H1 (cell line): ENCODE data around the gene SLC35B1. TPM values are rescaled to one million over a fixed set of nuclear protein-coding genes. Genes with fewer than 3 reads are reported as not detected.

Source experiments
- CTCF ChIA-PET: fragments of 300-600 bp; sonication (Branson Sonifier 250); formaldehyde crosslinking; loops from one replicate; lab custom pipeline; 2021; ENCODE audit not compliant: partially characterized antibody; lab: Charles Lee
- POLR2A ChIA-PET: fragments of 300-600 bp; sonication (Branson Sonifier 250); formaldehyde crosslinking; loops from one replicate; lab custom pipeline; 2021; ENCODE audit warnings: inconsistent platforms; ENCODE audit not compliant: partially characterized antibody; lab: Charles Lee
- DNase-seq, 2 experiments: peaks; one replicate each; pipeline versions ENCODE4 v3.0.0 to v3.0.0-alpha.2; 2010 to 2022; ENCODE audit warnings: low spot score in 2 of 2, low read depth in 1 of 2, mixed read lengths in 1 of 2
- FAIRE-seq: peaks from 2 replicates; lab custom pipeline; 2011; peaks lifted over from hg19 to GRCh38; lab: Jason Lieb, UNC
- H2AFZ ChIP-seq: 2 replicates; pipeline ENCODE4 v1.8.1; 2012; ENCODE audit warnings: low read length, inconsistent platforms
- H2AK5ac ChIP-seq: 2 replicates; pipeline ENCODE4 v1.6.1; 2013; ENCODE audit warnings: low read depth, low read length
- H2BK120ac ChIP-seq: replicated peaks from 2 replicates; pipeline ENCODE3; 2013; ENCODE audit warnings: low read depth, low read length, inconsistent platforms
- H2BK12ac ChIP-seq: 2 replicates; pipeline ENCODE4 v1.6.1; 2013; ENCODE audit warnings: low read depth, low read length
- H2BK15ac ChIP-seq: 2 replicates; pipeline ENCODE4 v1.6.1; 2013; ENCODE audit warnings: low read length
- H2BK20ac ChIP-seq: 2 replicates; pipeline ENCODE4 v1.6.1; 2013; ENCODE audit warnings: low read length
- H2BK5ac ChIP-seq: 2 replicates; pipeline ENCODE4 v1.6.1; 2013; ENCODE audit warnings: low read depth, low read length
- H3K14ac ChIP-seq: 2 replicates; pipeline ENCODE4 v1.6.1; 2013; ENCODE audit warnings: inconsistent platforms; ENCODE audit not compliant: insufficient read length
- H3K18ac ChIP-seq: 2 replicates; pipeline ENCODE4 v1.6.1; 2013; ENCODE audit warnings: low read length; ENCODE audit errors: extremely low read depth
- H3K23ac ChIP-seq: 2 replicates; pipeline ENCODE4 v1.6.1; 2013; ENCODE audit warnings: inconsistent platforms; ENCODE audit not compliant: insufficient read length
- H3K23me2 ChIP-seq: 2 replicates; pipeline ENCODE4 v1.6.1; 2013; ENCODE audit warnings: low read depth, low read length
- H3K27ac ChIP-seq: 2 replicates; pipeline ENCODE4 v1.6.1; 2011; ENCODE audit warnings: low read depth, low read length, inconsistent platforms
- H3K27me3 ChIP-seq, 4 experiments: replicated peaks in 1 of 4; 1 replicate in 1 of 4; 2 replicates in 3 of 4; pipeline versions ENCODE4 v1.6.1 to v1.8.1; 2011 to 2013; ENCODE audit warnings: low read length in 3 of 4, mild to moderate bottlenecking in 3 of 4, inconsistent platforms in 2 of 4, mixed read lengths in 2 of 4, moderate library complexity in 1 of 4; ENCODE audit not compliant: control insufficient read depth in 3 of 4, insufficient read depth in 3 of 4; ENCODE audit errors: extremely low read depth in 1 of 4
- H3K36me3 ChIP-seq, 4 experiments: 2 replicates each; pipeline versions ENCODE4 v1.6.1 to v1.8.1; 2011 to 2013; ENCODE audit warnings: mild to moderate bottlenecking in 4 of 4, low read length in 3 of 4, moderate library complexity in 2 of 4, control low read depth in 1 of 4, inconsistent platforms in 1 of 4; ENCODE audit not compliant: insufficient read depth in 4 of 4, control insufficient read depth in 2 of 4
- H3K4ac ChIP-seq: replicated peaks from 2 replicates; pipeline ENCODE3; 2013; ENCODE audit warnings: low read length, low read depth, mixed read lengths, inconsistent platforms; ENCODE audit not compliant: insufficient read length
- H3K4me1 ChIP-seq, 4 experiments: replicated peaks in 1 of 4; 1 replicate in 1 of 4; 2 replicates in 3 of 4; pipeline versions ENCODE4 v1.6.1 to v1.8.1; 2011 to 2013; ENCODE audit warnings: low read length in 3 of 4, inconsistent platforms in 2 of 4, mixed read lengths in 1 of 4; ENCODE audit not compliant: insufficient read depth in 4 of 4, control insufficient read depth in 3 of 4
- H3K4me2 ChIP-seq, 2 experiments: 2 replicates each; pipeline versions ENCODE4 v1.6.1 to v1.8.1; 2011 to 2013; ENCODE audit warnings: low read depth in 2 of 2, low read length in 2 of 2, control low read depth in 1 of 2, inconsistent platforms in 1 of 2, mild to moderate bottlenecking in 1 of 2; ENCODE audit not compliant: insufficient read depth in 1 of 2
- H3K4me3 ChIP-seq, 4 experiments: fragments of 200-600, 300-600 bp in 1 of 4; sonication (generic), shearing (Covaris generic), sonication (Bioruptor Twin) in 1 of 4; 2 replicates each; pipeline versions ENCODE4 v1.5.1 to v1.8.1; 2011 to 2016; ENCODE audit warnings: low read length in 4 of 4, low read depth in 3 of 4, control low read depth in 2 of 4, inconsistent platforms in 2 of 4, mild to moderate bottlenecking in 2 of 4, mixed read lengths in 1 of 4, moderate library complexity in 1 of 4; ENCODE audit not compliant: insufficient read depth in 2 of 4; ENCODE audit errors: extremely low read depth in 1 of 4
- H3K56ac ChIP-seq: replicated peaks from 2 replicates; pipeline ENCODE3; 2013; ENCODE audit warnings: low read depth, mild to moderate bottlenecking, mixed read lengths, low read length, inconsistent platforms; ENCODE audit not compliant: insufficient read length
- H3K79me1 ChIP-seq: 2 replicates; pipeline ENCODE4 v1.6.1; 2013; ENCODE audit warnings: low read depth, low read length, control low read depth
- H3K79me2 ChIP-seq, 2 experiments: 2 replicates each; pipeline versions ENCODE4 v1.6.1 to v1.8.1; 2012 to 2013; ENCODE audit warnings: low read length in 2 of 2, mild to moderate bottlenecking in 2 of 2, inconsistent platforms in 1 of 2; ENCODE audit not compliant: insufficient read depth in 2 of 2, control insufficient read depth in 1 of 2
- H3K9ac ChIP-seq, 4 experiments: replicated peaks in 1 of 4; 1 replicate in 1 of 4; 2 replicates in 3 of 4; pipeline versions ENCODE4 v1.6.1 to v1.8.1; 2011 to 2013; ENCODE audit warnings: low read depth in 3 of 4, low read length in 3 of 4, control low read depth in 2 of 4, mild to moderate bottlenecking in 2 of 4, moderate library complexity in 2 of 4, inconsistent platforms in 1 of 4; ENCODE audit errors: extremely low read depth in 1 of 4
- H3K9me3 ChIP-seq, 2 experiments: 2 replicates each; pipeline versions ENCODE4 v1.6.1 to v1.8.1; 2012 to 2013; ENCODE audit warnings: mild to moderate bottlenecking in 2 of 2, moderate library complexity in 2 of 2, control low read depth in 1 of 2, inconsistent platforms in 1 of 2, low read depth in 1 of 2, low read length in 1 of 2, mixed read lengths in 1 of 2; ENCODE audit not compliant: insufficient read depth in 2 of 2
- H4K20me1 ChIP-seq, 2 experiments: replicated peaks in 1 of 2; 2 replicates each; pipeline versions ENCODE3 to v1.8.1; 2011 to 2013; ENCODE audit warnings: inconsistent platforms in 2 of 2, low read length in 2 of 2, mild to moderate bottlenecking in 1 of 2; ENCODE audit not compliant: insufficient read depth in 2 of 2, control insufficient read depth in 1 of 2
- H4K5ac ChIP-seq: 2 replicates; pipeline ENCODE4 v1.6.1; 2013; ENCODE audit warnings: low read length, low read depth, mixed read lengths, inconsistent platforms; ENCODE audit not compliant: insufficient read length
- H4K8ac ChIP-seq: 2 replicates; pipeline ENCODE4 v1.8.0; 2013; ENCODE audit warnings: mild to moderate bottlenecking, moderate library complexity, low read length, inconsistent platforms; ENCODE audit not compliant: insufficient read depth; ENCODE audit errors: extremely low read depth
- H4K91ac ChIP-seq: replicated peaks from 2 replicates; pipeline ENCODE3; 2013; ENCODE audit warnings: low read length, mixed read lengths, inconsistent platforms; ENCODE audit not compliant: insufficient read length
- ATF3 ChIP-seq: IDR thresholded peaks from 2 replicates; pipeline ENCODE4 v1.6.1; 2011; ENCODE audit warnings: low read depth, mild to moderate bottlenecking, low read length; ENCODE audit not compliant: insufficient read depth
- CHD1 ChIP-seq: IDR thresholded peaks from 2 replicates; pipeline ENCODE4 v1.6.1; 2012; ENCODE audit warnings: low read depth, low read length, improper control_type of control experiment
- CTBP2 ChIP-seq: IDR thresholded peaks from 2 replicates; pipeline ENCODE4 v1.7.0; 2011; ENCODE audit warnings: borderline replicate concordance, mild to moderate bottlenecking, moderate library complexity, mixed read lengths, low read length; ENCODE audit not compliant: insufficient read depth, insufficient read length
- EZH2 ChIP-seq: fragments of 200-600 bp; sonication (generic); IDR thresholded peaks from 2 replicates; pipeline ENCODE4 v1.7.1; 2012; ENCODE audit warnings: low read depth, mild to moderate bottlenecking, moderate library complexity, low read length, inconsistent platforms; ENCODE audit not compliant: severe bottlenecking
- GTF2F1 ChIP-seq: IDR thresholded peaks from 2 replicates; pipeline ENCODE4 v1.6.1; 2012; ENCODE audit warnings: low read depth, low read length, improper control_type of control experiment, borderline replicate concordance
- HDAC2 ChIP-seq, 2 experiments: fragments of 300-600 bp in 1 of 2; sonication (generic) in 1 of 2; IDR thresholded peaks; 2 replicates each; pipeline ENCODE4 v1.6.1; 2011 to 2012; ENCODE audit warnings: low read depth in 2 of 2, low read length in 2 of 2, mild to moderate bottlenecking in 2 of 2, moderate library complexity in 2 of 2, borderline replicate concordance in 1 of 2, inconsistent platforms in 1 of 2
- SIN3A ChIP-seq, 2 experiments: IDR thresholded peaks in 1 of 2; conservative IDR thresholded peaks in 1 of 2; 2 replicates each; pipeline ENCODE4 v1.6.1; 2011 to 2012; ENCODE audit warnings: low read length in 2 of 2, improper control_type of control experiment in 1 of 2, low read depth in 1 of 2, mild to moderate bottlenecking in 1 of 2
- SIRT6 ChIP-seq: IDR thresholded peaks from one replicate; pipeline ENCODE4 v1.7.1; 2012; ENCODE audit warnings: low read length, inconsistent platforms
- SIX5 ChIP-seq: IDR thresholded peaks from 2 replicates; pipeline ENCODE4 v1.6.1; 2011; ENCODE audit warnings: mild to moderate bottlenecking, low read depth, low read length
- TBP ChIP-seq: IDR thresholded peaks from 2 replicates; pipeline ENCODE4 v1.6.1; 2011; ENCODE audit warnings: low read depth, low read length, improper control_type of control experiment
- polyA plus RNA-seq, 7 experiments: library from polyadenylated mRNA; depleted of rRNA in 3 of 7; stranded (reverse) in 5 of 7; unstranded in 2 of 7; fragments of >200 nt in 5 of 7; fragments of 200-250 nt in 2 of 7; gene quantifications; 1 replicate in 5 of 7; 2 replicates in 1 of 7; 4 replicates in 1 of 7; pipeline versions ENCODE4 v1.2.1 to v1.2.3, GENCODE V29; 2011 to 2013; ENCODE audit warnings: missing spikeins in 2 of 7, mixed read lengths in 2 of 7
- total RNA-seq: library from RNA; stranded (reverse); fragmentation: NEBNext Ultra II Directional; extraction: Animal tissue kit (Norgen Biotek cat#: 25700); gene quantifications from 2 replicates; pipeline ENCODE4 v1.2.1, GENCODE V29; 2021
- TF ChIP-seq, protein P1 (sequence below), 3 experiments: IDR thresholded peaks; 1 replicate in 2 of 3; 2 replicates in 1 of 3; pipeline versions ENCODE4 v1.5.1 to v1.6.1; 2011; ENCODE audit warnings: low read length in 3 of 3, mild to moderate bottlenecking in 3 of 3, inconsistent platforms in 2 of 3, low read depth in 1 of 3, moderate library complexity in 1 of 3; ENCODE audit not compliant: insufficient read depth in 1 of 3; ENCODE audit errors: control extremely low read depth in 1 of 3

SLC35B1 gene
- total and polyA plus RNA-seq, 2 of the 8 experiments (the other 6 are each of a cell fraction or from before 2014, with no cell fraction given), result 56.5 to 87.7 TPM

- H3K14ac ChIP-seq, result no peak overlapping the region
- no peaks in the 10 kb centered on the region; a peak in 2 of 4 replicates for H3K9me3 ChIP-seq
- H3K79me2 ChIP-seq, result peaks cover 6 to 69% of the 10 kb centered on the region in 2 experiments
- no peak overlapping the region for H3K23ac ChIP-seq
- no peaks in the 10 kb centered on the region; a peak in 1 of 8 replicates for H3K36me3 ChIP-seq
- no peak overlapping the region for H2BK5ac ChIP-seq
- no peak overlapping the region for H4K91ac ChIP-seq
- ChIA-PET CTCF (interaction anchor here (0.9 to 1.2 kb wide), 2 partner anchors 21 to 28 kb away, joined by 3 to 5 read pairs; no protein-coding TSS in a partner anchor), POLR2A (interaction anchor here (0.7 to 0.9 kb wide), 2 partner anchors 10 to 43 kb away, joined by 3 read pairs; no protein-coding TSS in a partner anchor)
- no peak overlapping the region for H3K56ac ChIP-seq
- H3K23me2 ChIP-seq, result peaks cover 5% of the 10 kb centered on the region; the same call in 1 of the 2 replicates
- peaks cover 4% of the 10 kb centered on the region for H3K79me1 ChIP-seq
- H4K5ac ChIP-seq, result no peak overlapping the region
- no peak for FAIRE-seq
- H2AFZ ChIP-seq, result no peak overlapping the region
- no peak overlapping the region for H4K8ac ChIP-seq
- H2AK5ac ChIP-seq, result no peak overlapping the region
- H2BK120ac ChIP-seq, result no peak overlapping the region
- H4K20me1 ChIP-seq, result no peaks in the 10 kb centered on the region
- no peak overlapping the region for H3K4ac ChIP-seq
- H3K18ac ChIP-seq, result no peak overlapping the region
- H3K27me3 ChIP-seq, result peaks cover 0 to 2% (median 0%) of the 10 kb centered on the region in 4 experiments; a peak in 2 of 7 replicates
- DNase-seq, result no peak
- no peak overlapping the region for H2BK12ac ChIP-seq
- H2BK15ac ChIP-seq, result no peak overlapping the region
- H2BK20ac ChIP-seq, result no peak overlapping the region
- no peaks in the 10 kb centered on the region; a peak in 1 of 7 replicates for H3K4me1 ChIP-seq
- no peak overlapping the region for H3K4me2 ChIP-seq
- no peak overlapping the region for H3K4me3 ChIP-seq
- no peak overlapping the region for H3K9ac ChIP-seq
- H3K27ac ChIP-seq, result no peak overlapping the region
- TF ChIP-seq TBP (no peak), SIRT6 (no peak), EZH2 (no peak), HDAC2 (IDR thresholded peaks at IDR 0.05; ENCODE audit: borderline replicate concordance in 1 of 2, low read depth in 2 of 2, low read length in 2 of 2) (no peak), ATF3 (no peak), CHD1 (no peak), GTF2F1 (no peak), SIX5 (no peak), CTBP2 (no peak), SIN3A (conservative IDR thresholded peaks at IDR 0.05 in 1 of 2, IDR thresholded peaks at IDR 0.05 in 1 of 2; ENCODE audit: low read depth in 1 of 2, low read length in 2 of 2) (no peak)
- TF ChIP-seq, protein P1, sequence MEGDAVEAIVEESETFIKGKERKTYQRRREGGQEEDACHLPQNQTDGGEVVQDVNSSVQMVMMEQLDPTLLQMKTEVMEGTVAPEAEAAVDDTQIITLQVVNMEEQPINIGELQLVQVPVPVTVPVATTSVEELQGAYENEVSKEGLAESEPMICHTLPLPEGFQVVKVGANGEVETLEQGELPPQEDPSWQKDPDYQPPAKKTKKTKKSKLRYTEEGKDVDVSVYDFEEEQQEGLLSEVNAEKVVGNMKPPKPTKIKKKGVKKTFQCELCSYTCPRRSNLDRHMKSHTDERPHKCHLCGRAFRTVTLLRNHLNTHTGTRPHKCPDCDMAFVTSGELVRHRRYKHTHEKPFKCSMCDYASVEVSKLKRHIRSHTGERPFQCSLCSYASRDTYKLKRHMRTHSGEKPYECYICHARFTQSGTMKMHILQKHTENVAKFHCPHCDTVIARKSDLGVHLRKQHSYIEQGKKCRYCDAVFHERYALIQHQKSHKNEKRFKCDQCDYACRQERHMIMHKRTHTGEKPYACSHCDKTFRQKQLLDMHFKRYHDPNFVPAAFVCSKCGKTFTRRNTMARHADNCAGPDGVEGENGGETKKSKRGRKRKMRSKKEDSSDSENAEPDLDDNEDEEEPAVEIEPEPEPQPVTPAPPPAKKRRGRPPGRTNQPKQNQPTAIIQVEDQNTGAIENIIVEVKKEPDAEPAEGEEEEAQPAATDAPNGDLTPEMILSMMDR (IDR thresholded peaks at IDR 0.05; ENCODE audit: control extremely low read depth in 1 of 3, insufficient read depth in 1 of 3, low read depth in 1 of 3, low read length in 3 of 3), result no peak
These were observed 33.3 kb downstream of the SLC35B1 start for GRCh38 chr17:49674507-49674906.
